Bone marrow (tissue), 2 donors: ENCODE data around the gene FEZF1.

ENCODE experiments used
- DNase-seq, 2 donors: peaks; one replicate each; lab custom pipeline; 2025; lab: John Stamatoyannopoulos, UW

FEZF1 gene

DNA sequence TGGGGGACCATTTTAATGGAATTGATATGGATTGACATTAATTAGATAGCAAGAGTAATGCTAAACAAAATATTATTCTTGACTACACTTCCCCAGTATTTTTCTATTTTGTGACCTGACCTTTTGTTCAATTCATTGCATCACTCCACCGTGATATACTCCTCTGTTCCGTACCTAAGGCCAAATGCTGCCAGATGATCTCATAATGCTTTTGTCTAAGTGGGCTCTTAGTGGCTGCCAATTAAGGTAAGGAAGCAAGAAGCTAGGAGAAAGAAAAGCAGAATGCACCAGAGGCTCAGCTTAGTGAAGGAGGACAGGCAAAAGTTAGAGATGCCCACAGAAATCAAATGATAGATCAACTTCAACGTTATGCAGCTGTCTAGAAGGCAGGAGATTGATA is 36.4 kb downstream of the FEZF1 start:
- no peak for DNase-seq

DNA sequence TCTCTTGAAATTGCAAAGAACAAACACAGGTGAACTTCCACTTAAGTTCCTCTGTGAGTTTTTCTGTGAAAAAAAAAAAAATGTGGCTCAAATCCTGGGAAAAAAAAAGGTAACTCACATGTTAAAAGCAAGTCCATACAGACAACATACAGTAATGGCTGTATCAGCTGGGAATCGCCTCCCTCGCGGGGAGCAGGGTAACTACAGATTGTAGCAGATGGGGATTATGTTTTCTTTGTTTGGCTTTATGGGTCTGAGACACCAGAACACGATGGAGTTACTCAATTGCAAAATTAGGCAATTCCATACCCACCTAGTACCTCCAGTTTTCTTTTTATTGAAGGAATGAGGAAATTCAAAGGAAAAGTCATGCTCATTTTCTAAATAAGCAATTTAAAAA is 42.3 kb downstream of the FEZF1 start:
- no peak for DNase-seq

DNA sequence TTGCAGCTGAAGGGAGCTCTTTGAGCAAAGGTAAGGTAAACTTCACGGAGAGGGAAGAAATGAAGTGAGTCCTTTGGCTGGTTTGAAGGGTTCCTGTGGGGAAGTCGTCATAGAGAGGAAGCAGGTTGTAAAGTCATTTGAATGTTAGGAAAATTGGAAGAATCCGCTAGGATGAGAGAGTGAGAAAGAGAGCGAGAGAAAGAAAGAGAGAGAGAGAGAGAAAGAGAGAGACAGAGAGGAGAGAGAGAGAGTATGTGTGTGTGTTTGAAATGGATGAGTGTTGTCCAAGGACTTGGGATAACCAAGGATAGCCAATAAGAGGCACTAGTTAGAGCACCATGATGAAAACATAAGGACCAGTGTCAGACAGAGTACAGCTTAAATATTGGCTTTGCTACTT is 43.1 kb downstream of the FEZF1 start:
- DNase-seq = no peak

DNA sequence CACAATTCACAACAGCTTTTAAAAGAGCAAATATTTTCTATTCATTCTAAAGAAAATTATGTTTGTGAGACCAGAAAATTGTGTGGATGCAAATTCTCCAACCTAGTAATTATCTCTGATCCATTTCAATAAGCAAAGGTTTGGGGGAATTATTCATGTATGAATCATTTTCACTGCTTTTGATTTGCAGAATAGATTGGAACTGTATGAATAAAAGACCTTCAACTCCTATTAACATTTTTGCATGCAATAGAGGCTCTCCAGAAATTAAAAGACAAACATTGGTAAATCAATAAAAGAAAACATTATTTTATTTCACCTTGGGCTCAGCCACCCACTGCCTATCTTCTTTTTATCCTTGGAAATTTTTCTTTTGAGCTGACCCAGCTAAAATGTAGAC is 43.5 kb downstream of the FEZF1 start:
- no peak for DNase-seq

DNA sequence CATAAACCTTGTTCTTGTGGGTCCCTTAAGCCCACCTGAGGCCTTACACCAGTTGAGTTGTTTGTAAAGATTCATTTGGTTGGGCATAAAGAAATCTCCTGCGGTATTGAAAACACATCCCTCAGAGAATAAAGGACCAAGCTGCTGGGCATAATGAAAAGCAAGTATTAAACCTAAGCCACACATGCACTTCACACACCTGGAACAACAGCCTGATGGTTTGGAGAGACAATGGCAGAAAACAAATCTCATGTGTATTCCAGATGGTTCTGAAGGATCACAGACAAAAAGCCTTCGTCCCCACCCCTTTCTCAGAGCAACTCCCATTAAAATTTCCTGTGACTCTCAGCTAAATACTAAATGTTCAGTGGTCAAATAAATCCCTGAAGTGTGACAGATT is 44.2 kb downstream of the FEZF1 start:
- no peak for DNase-seq

DNA sequence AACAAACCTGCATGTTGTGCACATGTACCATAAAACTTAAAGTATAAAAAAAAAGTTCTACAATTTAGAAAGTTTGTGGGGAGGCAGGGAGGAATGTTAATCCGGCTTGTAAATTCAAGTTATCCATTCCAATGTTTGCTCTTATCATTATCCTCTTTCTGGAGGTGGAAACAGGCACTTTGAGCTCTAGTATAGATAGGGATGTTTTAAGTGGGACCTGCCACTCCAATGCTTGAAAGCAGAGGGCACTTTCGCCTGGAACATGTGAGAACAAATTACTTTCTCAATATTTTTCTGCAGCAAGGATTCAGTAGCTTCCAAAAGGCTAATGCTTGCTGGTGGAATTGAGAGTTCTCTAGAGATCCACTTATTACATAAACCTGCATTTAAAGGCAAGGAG is 45.6 kb downstream of the FEZF1 start:
- no peak for DNase-seq

DNA sequence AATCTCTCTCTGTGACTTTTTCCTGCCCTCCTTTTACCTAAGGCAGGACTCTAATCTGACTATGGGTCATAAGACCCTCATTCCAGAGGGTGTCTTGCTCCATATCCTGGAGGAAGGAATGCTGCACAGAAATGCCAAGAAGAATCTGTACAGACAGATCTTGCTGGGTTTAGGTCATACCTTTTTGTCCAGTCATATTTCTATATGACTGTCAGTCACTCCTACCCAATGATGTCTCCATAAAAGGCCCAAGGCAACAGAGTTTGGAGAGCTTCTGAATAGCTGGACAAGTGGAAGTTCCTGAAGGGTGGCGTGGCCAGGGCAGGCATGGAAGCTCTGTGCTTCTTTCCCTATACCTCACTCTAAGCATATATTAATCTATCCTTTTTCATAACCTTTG is 47.5 kb downstream of the FEZF1 start:
- no peak for DNase-seq

DNA sequence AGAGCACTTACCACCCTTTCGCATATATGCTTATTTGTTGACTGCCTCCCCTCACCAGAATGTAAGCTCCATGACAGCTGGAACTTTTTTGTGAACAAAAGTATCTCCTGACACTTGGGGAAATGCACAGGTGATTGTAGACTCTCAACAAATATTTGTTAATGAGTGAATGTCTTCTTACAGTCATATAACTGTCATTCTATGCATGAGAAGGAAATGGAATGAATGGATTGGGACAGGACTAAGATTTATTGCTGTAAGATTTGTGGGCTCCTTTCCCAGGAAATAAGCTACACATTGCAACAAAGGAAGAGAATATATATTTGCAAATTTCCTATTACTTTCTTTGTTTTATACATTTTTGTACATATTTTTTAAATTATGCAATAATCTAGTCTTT is 48.5 kb downstream of the FEZF1 start:
- DNase-seq = no peak

DNA sequence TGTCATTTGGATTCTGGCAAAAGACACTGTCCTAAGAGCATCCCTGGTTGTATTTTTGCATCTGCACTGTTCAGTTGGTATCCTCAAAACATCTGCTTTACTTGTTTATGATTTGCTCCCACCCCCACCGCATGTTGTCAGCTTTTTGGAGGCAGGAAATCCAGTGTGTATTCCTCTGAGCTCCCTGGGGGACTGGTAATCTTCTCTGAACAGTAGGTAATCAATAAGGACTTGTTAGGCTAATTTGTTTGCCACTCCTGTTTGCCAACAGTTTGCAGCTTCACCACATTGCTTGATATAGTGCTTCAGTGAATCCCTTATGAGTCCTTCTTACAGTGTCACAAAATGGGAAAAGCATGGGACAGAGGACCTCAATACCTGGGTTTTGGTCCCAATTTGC is 49.1 kb downstream of the FEZF1 start:
- no peak for DNase-seq
